Renal cortical epithelial cell (primary cell): ENCODE measurements around the gene SARNP. TPM values are rescaled to one million over a fixed set of nuclear protein-coding genes. Genes with fewer than 3 reads are reported as not detected.

Source experiments
- DNase-seq: peaks from one replicate; pipeline ENCODE4 v3.0.0-alpha.2; 2011; ENCODE audit warnings: low read depth
- total RNA-seq: library from RNA; depleted of rRNA; stranded (reverse); fragments of >200 nt; gene quantifications from 2 replicates; pipeline ENCODE4 v1.2.3, GENCODE V29; 2014

SARNP gene
- total RNA-seq, 1 donor from 2014 or later, result 123 TPM

DNA sequence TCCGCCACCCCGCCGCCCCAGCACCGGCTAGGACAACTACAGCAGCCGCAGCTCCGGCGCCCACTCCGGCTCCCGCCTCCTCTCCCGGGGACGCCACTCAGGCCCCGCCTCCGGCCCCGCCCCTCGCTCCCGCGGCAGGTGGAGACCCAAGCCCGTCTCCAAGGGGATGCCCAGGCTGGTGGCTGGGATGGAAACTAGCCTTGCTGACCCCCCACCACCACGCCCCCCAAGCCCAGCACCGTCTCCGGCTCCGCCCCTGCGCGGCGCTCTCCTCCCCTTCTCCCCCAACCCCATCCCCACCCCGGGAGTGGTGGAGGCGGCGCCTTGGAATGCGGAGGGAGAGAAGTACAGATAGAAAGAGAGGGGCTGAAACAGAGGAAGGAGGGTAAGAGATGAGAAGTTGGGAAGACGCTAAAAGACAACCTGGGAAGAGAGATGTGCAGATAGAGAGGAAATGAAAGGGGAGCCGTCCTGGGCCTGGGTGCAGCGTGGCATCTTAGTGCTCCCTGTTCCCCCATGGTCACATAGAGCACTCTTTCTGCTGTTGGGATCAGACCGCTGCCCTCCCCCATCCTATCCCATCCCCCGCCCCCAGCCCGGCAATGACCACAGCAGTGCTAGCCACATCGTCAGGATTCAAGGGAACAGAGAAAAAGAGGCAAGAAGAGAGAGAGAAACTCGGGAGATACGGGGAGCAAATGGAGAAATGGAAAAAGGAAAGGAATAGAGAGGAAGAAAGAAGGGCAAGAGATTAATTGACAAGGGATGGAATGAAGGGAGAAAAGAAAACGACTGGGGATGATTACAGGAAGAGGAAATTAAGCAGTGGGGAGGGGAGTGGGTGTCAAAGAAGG lies 109.5 kb downstream of the SARNP start, which contains the start of gene ITGA7:
Gene ITGA7, minus strand, starts transcription at position 64 of the 854 bp plus-strand sequence. CDS start 222 bp downstream, outside the sequence.
- no peak for DNase-seq

Other genes starting within 250 kb of the SARNP start
- not detected in 2 replicates for gene OR2AP1, start 245.3 kb downstream of the SARNP start, total RNA-seq
- gene OR10P1, start 180.8 kb downstream of the SARNP start, total RNA-seq, result not detected in 2 replicates
- gene ITGA7, start 109.8 kb downstream of the SARNP start, total RNA-seq, result under 0.01 and 1.0 TPM in 2 replicates
- 45.7 and 54.7 TPM in 2 replicates for gene BLOC1S1, start 101.7 kb downstream of the SARNP start, total RNA-seq
- 1.6 and 2.7 TPM in 2 replicates for gene RDH5, start 97.3 kb downstream of the SARNP start, total RNA-seq
- 688 and 1,583 TPM in 2 replicates for gene CD63, start 88.7 kb downstream of the SARNP start, total RNA-seq
- 1.9 and 7.7 TPM in 2 replicates for gene GDF11, start 74.6 kb downstream of the SARNP start, total RNA-seq
- 35.5 and 67.0 TPM in 2 replicates for gene ORMDL2, start 317 bp upstream of the SARNP start, total RNA-seq
- 65.5 and 66.7 TPM in 2 replicates for gene DNAJC14, start 11.9 kb upstream of the SARNP start, total RNA-seq
- 1.0 and 2.6 TPM in 2 replicates for gene MMP19, start 25.2 kb upstream of the SARNP start, total RNA-seq
- gene PYM1, start 110.2 kb upstream of the SARNP start, total RNA-seq, result 30.0 and 38.7 TPM in 2 replicates
- gene DGKA, start 113.4 kb upstream of the SARNP start, total RNA-seq, result 92.2 and 105 TPM in 2 replicates
- gene PMEL, start 148.3 kb upstream of the SARNP start, total RNA-seq, result 1.6 and 1.9 TPM in 2 replicates
- gene CDK2, start 149.1 kb upstream of the SARNP start, total RNA-seq, result 12.9 and 29.0 TPM in 2 replicates
- gene RAB5B, start 156.4 kb upstream of the SARNP start, total RNA-seq, result 92.9 and 119 TPM in 2 replicates
- 9.6 and 17.2 TPM in 2 replicates for gene SUOX, start 179.6 kb upstream of the SARNP start, total RNA-seq
- 1.9 and 3.7 TPM in 2 replicates for gene IKZF4, start 203.3 kb upstream of the SARNP start, total RNA-seq
- 119 and 710 TPM in 2 replicates for gene RPS26, start 224.2 kb upstream of the SARNP start, total RNA-seq